ENCODE data around the gene POLD3. TPM values are rescaled to one million over a fixed set of nuclear protein-coding genes. Genes with fewer than 3 reads are reported as not detected.
A peak's percentile ranks its signal among the peaks of the same experiment; 100 is the strongest.

The POLD3 gene
- total RNA-seq, 1 experiment from 2014 or later: 19.5 TPM

GRCh38 chr11:74670171-74670570 is 77.8 kb downstream of the POLD3 start:
- DNase-seq (ENCODE audit: unreplicated experiment): no peak
- BruUV-seq (replicated peaks): no TSS peak
- Mint-ChIP-seq H3K4me3 (ENCODE audit: unreplicated experiment) (no peak overlapping the region), H3K27ac (ENCODE audit: low read depth, unreplicated experiment) (no peak overlapping the region), H3K36me3 (ENCODE audit: insufficient read depth, unreplicated experiment) (no peaks in the 10 kb centered on the region), H3K27me3 (ENCODE audit: insufficient read depth, unreplicated experiment) (no peaks in the 10 kb centered on the region), H3K4me1 (ENCODE audit: insufficient read depth, unreplicated experiment) (peaks cover 20% of the 10 kb centered on the region), H3K9me3 (ENCODE audit: unreplicated experiment) (no peaks in the 10 kb centered on the region)
- ChIA-PET CTCF (interaction anchor here (0.6 to 0.8 kb wide), 3 partner anchors 11 to 140 kb away, joined by 3 read pairs; no protein-coding TSS in a partner anchor), POLR2A (no interaction called here)
- intact Hi-C loops (cut with micrococcal nuclease): no loop called here
- TF ChIP-seq, protein P1, sequence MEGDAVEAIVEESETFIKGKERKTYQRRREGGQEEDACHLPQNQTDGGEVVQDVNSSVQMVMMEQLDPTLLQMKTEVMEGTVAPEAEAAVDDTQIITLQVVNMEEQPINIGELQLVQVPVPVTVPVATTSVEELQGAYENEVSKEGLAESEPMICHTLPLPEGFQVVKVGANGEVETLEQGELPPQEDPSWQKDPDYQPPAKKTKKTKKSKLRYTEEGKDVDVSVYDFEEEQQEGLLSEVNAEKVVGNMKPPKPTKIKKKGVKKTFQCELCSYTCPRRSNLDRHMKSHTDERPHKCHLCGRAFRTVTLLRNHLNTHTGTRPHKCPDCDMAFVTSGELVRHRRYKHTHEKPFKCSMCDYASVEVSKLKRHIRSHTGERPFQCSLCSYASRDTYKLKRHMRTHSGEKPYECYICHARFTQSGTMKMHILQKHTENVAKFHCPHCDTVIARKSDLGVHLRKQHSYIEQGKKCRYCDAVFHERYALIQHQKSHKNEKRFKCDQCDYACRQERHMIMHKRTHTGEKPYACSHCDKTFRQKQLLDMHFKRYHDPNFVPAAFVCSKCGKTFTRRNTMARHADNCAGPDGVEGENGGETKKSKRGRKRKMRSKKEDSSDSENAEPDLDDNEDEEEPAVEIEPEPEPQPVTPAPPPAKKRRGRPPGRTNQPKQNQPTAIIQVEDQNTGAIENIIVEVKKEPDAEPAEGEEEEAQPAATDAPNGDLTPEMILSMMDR (IDR thresholded peaks at IDR 0.05; ENCODE audit: unreplicated experiment): no peak

- POLR2A ChIA-PET: interaction anchor here (1.8 kb wide), 1 partner anchor 79 kb away, joined by 7 read pairs; the partner anchor contains the start of gene POLD3
- CTCF ChIA-PET: interaction anchor here (0.7 to 1.0 kb wide), 2 partner anchors 31 kb away, joined by 3 read pairs; no protein-coding TSS in a partner anchor
- H3K27me3 Mint-ChIP-seq (ENCODE audit: insufficient read depth, unreplicated experiment): no peaks in the 10 kb centered on the region
- BruUV-seq (replicated peaks): no TSS peak
- H3K4me1 Mint-ChIP-seq (ENCODE audit: insufficient read depth, unreplicated experiment): peaks cover 20% of the 10 kb centered on the region
- H3K9me3 Mint-ChIP-seq (ENCODE audit: unreplicated experiment): no peaks in the 10 kb centered on the region
- H3K27ac Mint-ChIP-seq (ENCODE audit: low read depth, unreplicated experiment): peak overlapping the region; percentile 73
- no peaks in the 10 kb centered on the region for H3K36me3 Mint-ChIP-seq (ENCODE audit: insufficient read depth, unreplicated experiment)
- DNase-seq (ENCODE audit: unreplicated experiment): peak; percentile 51
- intact Hi-C loops (cut with micrococcal nuclease): no loop called here
- no peak overlapping the region for H3K4me3 Mint-ChIP-seq (ENCODE audit: unreplicated experiment)
- TF ChIP-seq, protein P1 (IDR thresholded peaks at IDR 0.05; ENCODE audit: unreplicated experiment): no peak
These were observed 79.3 kb downstream of the POLD3 start for GRCh38 chr11:74671520-74672196.

DNA sequence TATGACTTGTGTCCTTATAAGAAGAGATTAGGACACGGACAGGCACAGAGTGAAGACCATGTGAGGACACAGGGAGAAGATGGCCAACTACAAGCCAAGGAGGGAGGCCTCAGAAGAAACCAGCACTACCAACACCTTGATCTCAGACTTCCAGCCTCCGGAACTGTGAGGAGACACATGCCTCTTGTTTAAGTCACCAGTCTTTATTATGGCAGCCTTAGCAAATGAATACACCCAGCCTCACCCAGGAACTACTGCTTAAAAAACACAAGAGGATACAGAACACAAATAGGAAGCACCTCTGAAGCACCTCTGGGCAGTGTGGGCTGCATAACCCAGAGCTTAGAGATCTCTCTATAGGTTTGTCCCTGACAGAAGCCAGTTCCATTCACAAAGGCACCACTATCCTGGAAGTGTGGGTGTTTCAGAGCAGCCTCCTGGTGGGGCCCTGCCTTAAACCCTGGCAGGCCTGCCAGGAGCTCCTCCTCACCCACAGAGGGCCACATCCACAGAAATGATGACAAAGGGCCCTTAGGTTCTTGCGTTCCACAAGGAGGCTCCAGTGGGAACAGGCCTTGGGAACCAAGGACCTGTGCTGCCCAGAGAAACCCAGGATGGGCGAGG is 80.1 kb downstream of the POLD3 start:
- POLR2A ChIA-PET: interaction anchor here (0.6 to 1.8 kb wide), 6 partner anchors 40 to 79 kb away, joined by 3 to 7 read pairs (median 4); partner anchors contain the start of gene POLD3
- TF ChIP-seq, protein P1 (IDR thresholded peaks at IDR 0.05; ENCODE audit: unreplicated experiment): no peak
- Mint-ChIP-seq H3K4me1 (ENCODE audit: insufficient read depth, unreplicated experiment) (peaks cover 20% of the 10 kb centered on the region), H3K9me3 (ENCODE audit: unreplicated experiment) (no peaks in the 10 kb centered on the region), H3K27ac (ENCODE audit: low read depth, unreplicated experiment) (peak overlapping the region; percentile 73), H3K36me3 (ENCODE audit: insufficient read depth, unreplicated experiment) (no peaks in the 10 kb centered on the region), H3K27me3 (ENCODE audit: insufficient read depth, unreplicated experiment) (no peaks in the 10 kb centered on the region), H3K4me3 (ENCODE audit: unreplicated experiment) (no peak overlapping the region)
- no peak for DNase-seq (ENCODE audit: unreplicated experiment)
- no TSS peak for BruUV-seq (replicated peaks)
- intact Hi-C loops (cut with micrococcal nuclease): no loop called here
- CTCF ChIA-PET: interaction anchor here (0.6 to 1.4 kb wide), 6 partner anchors 30 to 468 kb away, joined by 3 to 5 read pairs (median 4); no protein-coding TSS in a partner anchor

GRCh38 chr11:74672956-74673692 is 80.7 kb downstream of the POLD3 start:
- no peaks in the 10 kb centered on the region for H3K36me3 Mint-ChIP-seq (ENCODE audit: insufficient read depth, unreplicated experiment)
- H3K4me1 Mint-ChIP-seq (ENCODE audit: insufficient read depth, unreplicated experiment): peaks cover 20% of the 10 kb centered on the region
- intact Hi-C loops (cut with micrococcal nuclease): no loop called here
- peak; percentile 96 for DNase-seq (ENCODE audit: unreplicated experiment)
- CTCF ChIA-PET: interaction anchor here (0.6 to 1.4 kb wide), 9 partner anchors 21 to 651 kb away, joined by 3 to 6 read pairs (median 3); no protein-coding TSS in a partner anchor
- H3K27ac Mint-ChIP-seq (ENCODE audit: low read depth, unreplicated experiment): peak overlapping the region; percentile 73
- H3K27me3 Mint-ChIP-seq (ENCODE audit: insufficient read depth, unreplicated experiment): no peaks in the 10 kb centered on the region
- TSS peak; percentile 42 for BruUV-seq (replicated peaks)
- no peaks in the 10 kb centered on the region for H3K9me3 Mint-ChIP-seq (ENCODE audit: unreplicated experiment)
- POLR2A ChIA-PET: interaction anchor here (0.6 to 1.8 kb wide), 6 partner anchors 14 to 80 kb away, joined by 3 to 7 read pairs (median 4); partner anchors contain the start of gene POLD3
- TF ChIP-seq, protein P1 (IDR thresholded peaks at IDR 0.05; ENCODE audit: unreplicated experiment): no peak
- H3K4me3 Mint-ChIP-seq (ENCODE audit: unreplicated experiment): no peak overlapping the region
